PC-9 (cell line): Measurements from ENCODE around the gene KCNJ12. TPM values are rescaled to one million over a fixed set of nuclear protein-coding genes. Genes with fewer than 3 reads are reported as not detected.

Source experiments
- BruUV-seq: library from RNA; stranded (reverse); fragments of 400-500 nt; replicated peaks from 2 replicates; lab custom pipeline; 2021; lab: Mats Ljungman, UMichigan
- CTCF ChIA-PET: fragments of 300-600 bp; sonication (Branson Sonifier 250); formaldehyde crosslinking; loops from one replicate; lab custom pipeline; 2022; ENCODE audit warnings: antibody characterized with exemption; lab: Charles Lee
- POLR2A ChIA-PET: fragments of 300-600 bp; sonication (Branson Sonifier 250); formaldehyde crosslinking; loops from one replicate; lab custom pipeline; 2022; ENCODE audit warnings: antibody characterized with exemption; ENCODE audit not compliant: unreplicated experiment; lab: Charles Lee
- DNase-seq, 2 experiments: peaks; one replicate each; pipeline versions ENCODE4 v3.0.0 to v3.0.0-alpha.2; 2015 to 2022; ENCODE audit warnings: mixed read lengths in 1 of 2
- H2AFZ ChIP-seq: fragments of 200-600 bp; sonication (generic); 2 replicates; pipeline ENCODE4 v1.8.1; 2017; ENCODE audit warnings: antibody characterized with exemption
- H3F3A ChIP-seq: fragments of 200-600 bp; sonication (generic); 2 replicates; pipeline ENCODE4 v1.8.1; 2017; ENCODE audit warnings: antibody characterized with exemption, mild to moderate bottlenecking, low read depth; ENCODE audit not compliant: insufficient read depth
- H3K27ac ChIP-seq: fragments of 200-600 bp; sonication (generic); 2 replicates; pipeline ENCODE4 v1.6.1; 2016; ENCODE audit warnings: mixed run types
- H3K27me3 ChIP-seq: fragments of 200-600 bp; sonication (generic); 2 replicates; pipeline ENCODE4 v1.6.1; 2016; ENCODE audit warnings: low read depth, mixed run types; ENCODE audit not compliant: insufficient read depth
- H3K36me3 ChIP-seq: fragments of 200-600 bp; sonication (generic); 2 replicates; pipeline ENCODE4 v1.6.1; 2016; ENCODE audit warnings: low read depth, mixed run types
- H3K4me1 ChIP-seq: fragments of 200-600 bp; sonication (generic); replicated peaks from 2 replicates; pipeline ENCODE4 v1.6.1; 2016; ENCODE audit warnings: mixed run types; ENCODE audit not compliant: insufficient read depth
- H3K4me2 ChIP-seq: fragments of 200-600 bp; sonication (generic); 2 replicates; pipeline ENCODE4 v1.6.1; 2017; ENCODE audit warnings: mixed run types
- H3K4me3 ChIP-seq: fragments of 200-600 bp; sonication (generic); 2 replicates; pipeline ENCODE4 v1.6.1; 2016; ENCODE audit warnings: mixed run types
- H3K79me2 ChIP-seq: fragments of 200-600 bp; sonication (generic); 2 replicates; pipeline ENCODE4 v1.6.1; 2017; ENCODE audit warnings: low read depth, mixed run types
- H3K9me2 ChIP-seq: fragments of 200-600 bp; sonication (generic); 2 replicates; pipeline ENCODE4 v1.8.1; 2017; ENCODE audit warnings: mild to moderate bottlenecking; ENCODE audit not compliant: insufficient read depth
- H3K9me3 ChIP-seq: fragments of 200-600 bp; sonication (generic); 2 replicates; pipeline ENCODE4 v1.8.1; 2016; ENCODE audit warnings: low read depth; ENCODE audit not compliant: insufficient read depth
- H4K20me1 ChIP-seq: fragments of 200-600 bp; sonication (generic); 2 replicates; pipeline ENCODE4 v1.8.1; 2017; ENCODE audit not compliant: insufficient read depth
- EZH2 ChIP-seq: fragments of 200-600 bp; sonication (generic); IDR thresholded peaks from 2 replicates; pipeline ENCODE4 v1.8.0; 2017; ENCODE audit warnings: antibody characterized with exemption, low read depth
- intact Hi-C: fragments of 100-400 bp; cut with micrococcal nuclease; formaldehyde crosslinking; loops from one replicate; pipeline ENCODE4 v1.10.0; 2022; ENCODE audit not compliant: unreplicated experiment
- total RNA-seq: library from RNA; stranded (reverse); gene quantifications from 2 replicates; pipeline ENCODE4 v1.2.3, GENCODE V29; 2021
- TF ChIP-seq, protein P1 (sequence below): fragments of 200-600 bp; sonication (generic); conservative IDR thresholded peaks from 2 replicates; pipeline ENCODE4 v1.6.1; 2017; ENCODE audit warnings: mixed run types, antibody characterized with exemption, mild to moderate bottlenecking, moderate library complexity

KCNJ12 gene
- total RNA-seq, 1 experiment from 2014 or later, result 1.1 TPM

- Histone ChIP-seq H3K4me3 (no peak overlapping the region), H3K36me3 (no peaks in the 10 kb centered on the region), H2AFZ (no peak overlapping the region), H3K27me3 (0 out of 2 replicates have a peak, but pooled peaks cover 4% of the 10 kb centered on the region), H3K9me3 (no peaks in the 10 kb centered on the region), H4K20me1 (no peaks in the 10 kb centered on the region), H3K4me1 (no peaks in the 10 kb centered on the region), H3K27ac (no peak overlapping the region), H3F3A (no peaks in the 10 kb centered on the region), H3K9me2 (no peaks in the 10 kb centered on the region), H3K4me2 (no peak overlapping the region), H3K79me2 (no peaks in the 10 kb centered on the region)
- BruUV-seq, result no TSS peak
- intact Hi-C loops, result no loop called here
- DNase-seq, result no peak
- TF ChIP-seq, protein P1, sequence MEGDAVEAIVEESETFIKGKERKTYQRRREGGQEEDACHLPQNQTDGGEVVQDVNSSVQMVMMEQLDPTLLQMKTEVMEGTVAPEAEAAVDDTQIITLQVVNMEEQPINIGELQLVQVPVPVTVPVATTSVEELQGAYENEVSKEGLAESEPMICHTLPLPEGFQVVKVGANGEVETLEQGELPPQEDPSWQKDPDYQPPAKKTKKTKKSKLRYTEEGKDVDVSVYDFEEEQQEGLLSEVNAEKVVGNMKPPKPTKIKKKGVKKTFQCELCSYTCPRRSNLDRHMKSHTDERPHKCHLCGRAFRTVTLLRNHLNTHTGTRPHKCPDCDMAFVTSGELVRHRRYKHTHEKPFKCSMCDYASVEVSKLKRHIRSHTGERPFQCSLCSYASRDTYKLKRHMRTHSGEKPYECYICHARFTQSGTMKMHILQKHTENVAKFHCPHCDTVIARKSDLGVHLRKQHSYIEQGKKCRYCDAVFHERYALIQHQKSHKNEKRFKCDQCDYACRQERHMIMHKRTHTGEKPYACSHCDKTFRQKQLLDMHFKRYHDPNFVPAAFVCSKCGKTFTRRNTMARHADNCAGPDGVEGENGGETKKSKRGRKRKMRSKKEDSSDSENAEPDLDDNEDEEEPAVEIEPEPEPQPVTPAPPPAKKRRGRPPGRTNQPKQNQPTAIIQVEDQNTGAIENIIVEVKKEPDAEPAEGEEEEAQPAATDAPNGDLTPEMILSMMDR, result no peak
- no peak for TF ChIP-seq EZH2
- POLR2A ChIA-PET, result no interaction called here
- CTCF ChIA-PET, result no interaction called here
Measured at GRCh38 chr17:21388944-21389343, 12.8 kb downstream of the KCNJ12 start.

- POLR2A ChIA-PET, result no interaction called here
Measured at GRCh38 chr17:21389394-21389793, 13.2 kb downstream of the KCNJ12 start.

DNA sequence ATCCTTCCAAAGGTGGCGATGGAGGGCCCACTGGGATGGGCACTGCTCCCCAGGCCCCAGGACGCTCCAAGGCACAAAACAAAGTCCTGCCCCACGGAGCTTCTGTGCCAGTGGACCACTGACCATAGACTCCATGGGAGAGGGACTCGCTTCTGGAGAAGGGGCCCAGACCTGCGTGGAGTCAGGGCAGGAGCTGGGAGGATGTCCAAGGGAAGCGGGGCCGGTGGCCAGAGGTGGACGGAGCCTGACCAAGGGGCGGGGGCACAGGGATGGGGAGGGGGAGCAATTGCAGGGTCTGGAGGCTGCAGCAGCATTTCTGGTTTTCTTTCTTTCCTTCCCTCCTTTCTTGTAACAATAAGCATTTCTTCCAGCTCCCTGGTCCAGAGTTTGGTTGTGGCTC, 14.1 kb downstream of the KCNJ12 start:
- no peaks in the 10 kb centered on the region for H3K36me3 ChIP-seq
- intact Hi-C loops, result no loop called here
- 0 out of 2 replicates have a peak, but pooled peaks cover 4% of the 10 kb centered on the region for H3K27me3 ChIP-seq
- no peak overlapping the region for H3K4me2 ChIP-seq
- H3K4me1 ChIP-seq, result no peaks in the 10 kb centered on the region
- DNase-seq, result no peak
- H3K9me3 ChIP-seq, result no peaks in the 10 kb centered on the region
- peaks cover 5% of the 10 kb centered on the region; the same call in 1 of the 2 replicates for H3F3A ChIP-seq
- H3K79me2 ChIP-seq, result no peaks in the 10 kb centered on the region
- CTCF ChIA-PET, result interaction anchor here (0.6 kb wide), 1 partner anchor 270 kb away, joined by 4 read pairs; no protein-coding TSS in a partner anchor
- H3K4me3 ChIP-seq, result no peak overlapping the region
- POLR2A ChIA-PET, result interaction anchor here (0.5 kb wide), 1 partner anchor 123 kb away, joined by 11 read pairs; no protein-coding TSS in a partner anchor
- no peaks in the 10 kb centered on the region for H3K9me2 ChIP-seq
- TF ChIP-seq EZH2, result no peak
- TF ChIP-seq, protein P1, result no peak
- no peak overlapping the region for H2AFZ ChIP-seq
- BruUV-seq, result no TSS peak
- no peaks in the 10 kb centered on the region for H4K20me1 ChIP-seq
- H3K27ac ChIP-seq, result no peak overlapping the region

More at GRCh38 chr17:21389394-21389793, 13.2 kb downstream of the KCNJ12 start:
- no peak for TF ChIP-seq EZH2
- TF ChIP-seq, protein P1, result no peak
- no peak overlapping the region for H3K4me3 ChIP-seq
- BruUV-seq, result no TSS peak
- 0 out of 2 replicates have a peak, but pooled peaks cover 4% of the 10 kb centered on the region for H3K27me3 ChIP-seq
- intact Hi-C loops, result no loop called here
- DNase-seq, result no peak
- H3K4me1 ChIP-seq, result no peaks in the 10 kb centered on the region
- H4K20me1 ChIP-seq, result no peaks in the 10 kb centered on the region
- H3K36me3 ChIP-seq, result no peaks in the 10 kb centered on the region
- H3K4me2 ChIP-seq, result no peak overlapping the region
- H2AFZ ChIP-seq, result no peak overlapping the region
- H3K79me2 ChIP-seq, result no peaks in the 10 kb centered on the region
- no peak overlapping the region for H3K27ac ChIP-seq
- no peaks in the 10 kb centered on the region for H3K9me2 ChIP-seq
- H3F3A ChIP-seq, result peaks cover under 1% of the 10 kb centered on the region; the same call in 1 of the 2 replicates
- H3K9me3 ChIP-seq, result no peaks in the 10 kb centered on the region
- CTCF ChIA-PET, result no interaction called here
